H1 (cell line): ENCODE data around the gene CDK5. TPM values are rescaled to one million over a fixed set of nuclear protein-coding genes. Genes with fewer than 3 reads are reported as not detected.

Experiments used
- CTCF ChIA-PET: fragments of 300-600 bp; sonication (Branson Sonifier 250); formaldehyde crosslinking; loops from one replicate; lab custom pipeline; 2021; ENCODE audit not compliant: partially characterized antibody; lab: Charles Lee
- POLR2A ChIA-PET: fragments of 300-600 bp; sonication (Branson Sonifier 250); formaldehyde crosslinking; loops from one replicate; lab custom pipeline; 2021; ENCODE audit warnings: inconsistent platforms; ENCODE audit not compliant: partially characterized antibody; lab: Charles Lee
- DNase-seq, 2 experiments: peaks; one replicate each; pipeline versions ENCODE4 v3.0.0 to v3.0.0-alpha.2; 2010 to 2022; ENCODE audit warnings: low spot score in 2 of 2, low read depth in 1 of 2, mixed read lengths in 1 of 2
- FAIRE-seq: peaks from 2 replicates; lab custom pipeline; 2011; peaks lifted over from hg19 to GRCh38; lab: Jason Lieb, UNC
- H2AFZ ChIP-seq: 2 replicates; pipeline ENCODE4 v1.8.1; 2012; ENCODE audit warnings: low read length, inconsistent platforms
- H2AK5ac ChIP-seq: 2 replicates; pipeline ENCODE4 v1.6.1; 2013; ENCODE audit warnings: low read depth, low read length
- H2BK120ac ChIP-seq: replicated peaks from 2 replicates; pipeline ENCODE3; 2013; ENCODE audit warnings: low read depth, low read length, inconsistent platforms
- H2BK12ac ChIP-seq: 2 replicates; pipeline ENCODE4 v1.6.1; 2013; ENCODE audit warnings: low read depth, low read length
- H2BK15ac ChIP-seq: 2 replicates; pipeline ENCODE4 v1.6.1; 2013; ENCODE audit warnings: low read length
- H2BK20ac ChIP-seq: 2 replicates; pipeline ENCODE4 v1.6.1; 2013; ENCODE audit warnings: low read length
- H2BK5ac ChIP-seq: 2 replicates; pipeline ENCODE4 v1.6.1; 2013; ENCODE audit warnings: low read depth, low read length
- H3K14ac ChIP-seq: 2 replicates; pipeline ENCODE4 v1.6.1; 2013; ENCODE audit warnings: inconsistent platforms; ENCODE audit not compliant: insufficient read length
- H3K18ac ChIP-seq: 2 replicates; pipeline ENCODE4 v1.6.1; 2013; ENCODE audit warnings: low read length; ENCODE audit errors: extremely low read depth
- H3K23ac ChIP-seq: 2 replicates; pipeline ENCODE4 v1.6.1; 2013; ENCODE audit warnings: inconsistent platforms; ENCODE audit not compliant: insufficient read length
- H3K23me2 ChIP-seq: 2 replicates; pipeline ENCODE4 v1.6.1; 2013; ENCODE audit warnings: low read depth, low read length
- H3K27ac ChIP-seq: 2 replicates; pipeline ENCODE4 v1.6.1; 2011; ENCODE audit warnings: low read depth, low read length, inconsistent platforms
- H3K27me3 ChIP-seq, 4 experiments: replicated peaks in 1 of 4; 1 replicate in 1 of 4; 2 replicates in 3 of 4; pipeline versions ENCODE4 v1.6.1 to v1.8.1; 2011 to 2013; ENCODE audit warnings: low read length in 3 of 4, mild to moderate bottlenecking in 3 of 4, inconsistent platforms in 2 of 4, mixed read lengths in 2 of 4, moderate library complexity in 1 of 4; ENCODE audit not compliant: control insufficient read depth in 3 of 4, insufficient read depth in 3 of 4; ENCODE audit errors: extremely low read depth in 1 of 4
- H3K36me3 ChIP-seq, 4 experiments: 2 replicates each; pipeline versions ENCODE4 v1.6.1 to v1.8.1; 2011 to 2013; ENCODE audit warnings: mild to moderate bottlenecking in 4 of 4, low read length in 3 of 4, moderate library complexity in 2 of 4, control low read depth in 1 of 4, inconsistent platforms in 1 of 4; ENCODE audit not compliant: insufficient read depth in 4 of 4, control insufficient read depth in 2 of 4
- H3K4ac ChIP-seq: replicated peaks from 2 replicates; pipeline ENCODE3; 2013; ENCODE audit warnings: low read length, low read depth, mixed read lengths, inconsistent platforms; ENCODE audit not compliant: insufficient read length
- H3K4me1 ChIP-seq, 4 experiments: replicated peaks in 1 of 4; 1 replicate in 1 of 4; 2 replicates in 3 of 4; pipeline versions ENCODE4 v1.6.1 to v1.8.1; 2011 to 2013; ENCODE audit warnings: low read length in 3 of 4, inconsistent platforms in 2 of 4, mixed read lengths in 1 of 4; ENCODE audit not compliant: insufficient read depth in 4 of 4, control insufficient read depth in 3 of 4
- H3K4me2 ChIP-seq, 2 experiments: 2 replicates each; pipeline versions ENCODE4 v1.6.1 to v1.8.1; 2011 to 2013; ENCODE audit warnings: low read depth in 2 of 2, low read length in 2 of 2, control low read depth in 1 of 2, inconsistent platforms in 1 of 2, mild to moderate bottlenecking in 1 of 2; ENCODE audit not compliant: insufficient read depth in 1 of 2
- H3K4me3 ChIP-seq, 4 experiments: fragments of 200-600, 300-600 bp in 1 of 4; sonication (generic), shearing (Covaris generic), sonication (Bioruptor Twin) in 1 of 4; 2 replicates each; pipeline versions ENCODE4 v1.5.1 to v1.8.1; 2011 to 2016; ENCODE audit warnings: low read length in 4 of 4, low read depth in 3 of 4, control low read depth in 2 of 4, inconsistent platforms in 2 of 4, mild to moderate bottlenecking in 2 of 4, mixed read lengths in 1 of 4, moderate library complexity in 1 of 4; ENCODE audit not compliant: insufficient read depth in 2 of 4; ENCODE audit errors: extremely low read depth in 1 of 4
- H3K56ac ChIP-seq: replicated peaks from 2 replicates; pipeline ENCODE3; 2013; ENCODE audit warnings: low read depth, mild to moderate bottlenecking, mixed read lengths, low read length, inconsistent platforms; ENCODE audit not compliant: insufficient read length
- H3K79me1 ChIP-seq: 2 replicates; pipeline ENCODE4 v1.6.1; 2013; ENCODE audit warnings: low read depth, low read length, control low read depth
- H3K79me2 ChIP-seq, 2 experiments: 2 replicates each; pipeline versions ENCODE4 v1.6.1 to v1.8.1; 2012 to 2013; ENCODE audit warnings: low read length in 2 of 2, mild to moderate bottlenecking in 2 of 2, inconsistent platforms in 1 of 2; ENCODE audit not compliant: insufficient read depth in 2 of 2, control insufficient read depth in 1 of 2
- H3K9ac ChIP-seq, 4 experiments: replicated peaks in 1 of 4; 1 replicate in 1 of 4; 2 replicates in 3 of 4; pipeline versions ENCODE4 v1.6.1 to v1.8.1; 2011 to 2013; ENCODE audit warnings: low read depth in 3 of 4, low read length in 3 of 4, control low read depth in 2 of 4, mild to moderate bottlenecking in 2 of 4, moderate library complexity in 2 of 4, inconsistent platforms in 1 of 4; ENCODE audit errors: extremely low read depth in 1 of 4
- H3K9me3 ChIP-seq, 2 experiments: 2 replicates each; pipeline versions ENCODE4 v1.6.1 to v1.8.1; 2012 to 2013; ENCODE audit warnings: mild to moderate bottlenecking in 2 of 2, moderate library complexity in 2 of 2, control low read depth in 1 of 2, inconsistent platforms in 1 of 2, low read depth in 1 of 2, low read length in 1 of 2, mixed read lengths in 1 of 2; ENCODE audit not compliant: insufficient read depth in 2 of 2
- H4K20me1 ChIP-seq, 2 experiments: replicated peaks in 1 of 2; 2 replicates each; pipeline versions ENCODE3 to v1.8.1; 2011 to 2013; ENCODE audit warnings: inconsistent platforms in 2 of 2, low read length in 2 of 2, mild to moderate bottlenecking in 1 of 2; ENCODE audit not compliant: insufficient read depth in 2 of 2, control insufficient read depth in 1 of 2
- H4K5ac ChIP-seq: 2 replicates; pipeline ENCODE4 v1.6.1; 2013; ENCODE audit warnings: low read length, low read depth, mixed read lengths, inconsistent platforms; ENCODE audit not compliant: insufficient read length
- H4K8ac ChIP-seq: 2 replicates; pipeline ENCODE4 v1.8.0; 2013; ENCODE audit warnings: mild to moderate bottlenecking, moderate library complexity, low read length, inconsistent platforms; ENCODE audit not compliant: insufficient read depth; ENCODE audit errors: extremely low read depth
- H4K91ac ChIP-seq: replicated peaks from 2 replicates; pipeline ENCODE3; 2013; ENCODE audit warnings: low read length, mixed read lengths, inconsistent platforms; ENCODE audit not compliant: insufficient read length
- ASH2L ChIP-seq: fragments of 200-600, 300-600 bp; sonication (generic); IDR thresholded peaks from one replicate; pipeline ENCODE4 v1.7.1; 2017; ENCODE audit warnings: low read length
- BACH1 ChIP-seq: IDR thresholded peaks from 2 replicates; pipeline ENCODE4 v1.6.1; 2012; ENCODE audit warnings: low read length, improper control_type of control experiment
- BCL11A ChIP-seq, 2 experiments: IDR thresholded peaks; one replicate each; pipeline ENCODE4 v1.6.1; 2011; ENCODE audit warnings: low read depth in 2 of 2, low read length in 2 of 2, mild to moderate bottlenecking in 2 of 2
- BRCA1 ChIP-seq: IDR thresholded peaks from 2 replicates; pipeline ENCODE4 v1.6.1; 2012; ENCODE audit warnings: low read depth, low read length, improper control_type of control experiment
- CHD1 ChIP-seq: IDR thresholded peaks from 2 replicates; pipeline ENCODE4 v1.6.1; 2012; ENCODE audit warnings: low read depth, low read length, improper control_type of control experiment
- CHD2 ChIP-seq: IDR thresholded peaks from 2 replicates; pipeline ENCODE4 v1.6.1; 2012; ENCODE audit warnings: low read length, improper control_type of control experiment
- POLR2AphosphoS5 ChIP-seq: IDR thresholded peaks from 2 replicates; pipeline ENCODE4 v1.6.1; 2011; ENCODE audit warnings: low read depth, low read length
- SIRT6 ChIP-seq: IDR thresholded peaks from one replicate; pipeline ENCODE4 v1.7.1; 2012; ENCODE audit warnings: low read length, inconsistent platforms
- SP1 ChIP-seq: IDR thresholded peaks from 2 replicates; pipeline ENCODE4 v1.6.1; 2011; ENCODE audit warnings: low read depth, low read length
- SP2 ChIP-seq: IDR thresholded peaks from 2 replicates; pipeline ENCODE4 v1.6.1; 2012; ENCODE audit warnings: mild to moderate bottlenecking, low read length, inconsistent platforms
- TAF7 ChIP-seq: optimal IDR thresholded peaks from 2 replicates; pipeline ENCODE3; 2011; ENCODE audit warnings: low read depth, mild to moderate bottlenecking, inconsistent platforms, low read length, moderate library complexity, borderline replicate concordance
- TBP ChIP-seq: IDR thresholded peaks from 2 replicates; pipeline ENCODE4 v1.6.1; 2011; ENCODE audit warnings: low read depth, low read length, improper control_type of control experiment
- WGBS, 2 experiments: shearing (Covaris generic) in 1 of 2; methylation state at CpG; one replicate each; pipeline versions ENCODE4 v1.1.6 to v1.1.7; 2013 to 2015; ENCODE audit warnings: low lambda C conversion rate in 2 of 2, mixed read lengths in 2 of 2, inconsistent platforms in 1 of 2, low coverage in 1 of 2, missing lambda C conversion rate in 1 of 2; ENCODE audit not compliant: insufficient replicate concordance in 2 of 2, insufficient coverage in 1 of 2, insufficient read length in 1 of 2; ENCODE audit errors: extremely low coverage in 1 of 2, missing lambda C conversion rate in 1 of 2; 5-methylcytosine and 5-hydroxymethylcytosine counted together
- polyA plus RNA-seq, 7 experiments: library from polyadenylated mRNA; depleted of rRNA in 3 of 7; stranded (reverse) in 5 of 7; unstranded in 2 of 7; fragments of >200 nt in 5 of 7; fragments of 200-250 nt in 2 of 7; gene quantifications; 1 replicate in 5 of 7; 2 replicates in 1 of 7; 4 replicates in 1 of 7; pipeline versions ENCODE4 v1.2.1 to v1.2.3, GENCODE V29; 2011 to 2013; ENCODE audit warnings: missing spikeins in 2 of 7, mixed read lengths in 2 of 7
- total RNA-seq: library from RNA; stranded (reverse); fragmentation: NEBNext Ultra II Directional; extraction: Animal tissue kit (Norgen Biotek cat#: 25700); gene quantifications from 2 replicates; pipeline ENCODE4 v1.2.1, GENCODE V29; 2021

CDK5 gene
- total and polyA plus RNA-seq, 2 of the 8 experiments (the other 6 are each of a cell fraction or from before 2014, with no cell fraction given) = 22.8 to 37.2 TPM

DNA sequence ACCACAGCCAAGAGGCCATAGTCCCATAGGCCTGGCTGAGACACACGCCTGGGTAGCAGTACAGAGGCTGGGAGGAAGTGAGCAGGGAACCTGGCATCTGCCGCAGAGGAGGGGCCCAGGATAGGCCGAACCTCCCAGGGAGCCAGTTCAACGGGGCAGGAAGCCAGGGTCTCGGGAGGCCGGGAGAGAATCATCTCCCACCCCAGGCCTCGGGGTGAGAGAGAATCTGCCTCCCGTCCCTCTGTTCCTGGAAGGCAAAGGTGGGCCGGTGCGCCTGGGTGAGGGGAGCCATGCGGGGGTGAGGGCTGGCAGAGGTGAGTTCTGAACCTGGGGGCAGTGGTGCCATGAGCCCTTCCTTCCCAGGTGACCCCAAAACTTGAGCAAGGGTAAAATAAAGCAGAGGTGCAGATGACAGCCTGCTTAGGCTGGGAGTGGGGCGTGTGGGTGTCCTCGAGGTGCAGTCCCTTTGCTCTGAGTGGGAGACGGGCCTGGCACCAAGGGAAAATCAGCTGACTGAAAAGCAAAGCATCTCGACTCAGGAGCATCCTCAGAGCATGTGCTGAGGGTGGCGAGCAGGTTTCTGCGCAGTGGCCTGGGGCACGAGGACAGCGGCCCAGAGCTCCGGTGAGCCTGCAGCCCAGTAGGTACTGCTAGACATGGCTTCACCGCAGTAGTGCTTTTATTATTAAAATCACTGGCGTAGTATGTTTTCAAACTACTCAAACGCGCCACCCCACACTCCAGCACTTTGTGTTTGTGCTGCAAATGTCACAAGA is 44.1 kb upstream of the CDK5 start:
- Histone ChIP-seq H3K9ac (0 out of 7 replicates have a peak overlapping the region, but pooled peaks of 1 of the 4 experiments have one; percentile 11), H3K9me3 (no peaks in the 10 kb centered on the region), H2BK120ac (no peak overlapping the region), H3K27ac (no peak overlapping the region), H2AFZ (no peak overlapping the region), H3K56ac (no peak overlapping the region), H3K27me3 (no peaks in the 10 kb centered on the region), H3K79me1 (peaks cover 12% of the 10 kb centered on the region), H3K36me3 (no peaks in the 10 kb centered on the region), H3K18ac (no peak overlapping the region), H2BK12ac (peak overlapping the region; percentile 71; the same call in 1 of the 2 replicates), H3K23ac (no peak overlapping the region), H2BK5ac (peak overlapping the region; percentile 16; the same call in 1 of the 2 replicates), H3K4me2 (no peak overlapping the region), H2BK20ac (no peak overlapping the region), H4K20me1 (peaks cover 6 to 28% of the 10 kb centered on the region in 2 experiments), H4K8ac (no peak overlapping the region), H2AK5ac (0 out of 2 replicates have a peak overlapping the region, but pooled peaks have one; percentile 53), H2BK15ac (no peak overlapping the region; the same call in 1 of the 2 replicates), H3K14ac (no peak overlapping the region), H3K79me2 (peaks cover 0 to 47% of the 10 kb centered on the region in 2 experiments; a peak in 2 of 4 replicates), H3K4me1 (peaks cover 2 to 31% (median 16%) of the 10 kb centered on the region in 4 experiments), H4K5ac (no peak overlapping the region), H3K4ac (no peak overlapping the region), H4K91ac (no peak overlapping the region), H3K4me3 (no peak overlapping the region), H3K23me2 (no peaks in the 10 kb centered on the region; the same call in 1 of the 2 replicates)
- DNase-seq (no peak), FAIRE-seq (no peak)
- POLR2A ChIA-PET = interaction anchor here (1.2 to 1.4 kb wide), 2 partner anchors 39 to 65 kb away, joined by 3 read pairs; no protein-coding TSS in a partner anchor
- no peak for TF ChIP-seq POLR2AphosphoS5
- no peak for TF ChIP-seq CHD2
- no peak for TF ChIP-seq TAF7
- no peak for TF ChIP-seq BRCA1
- no peak for TF ChIP-seq CHD1
- TF ChIP-seq BCL11A (IDR thresholded peaks at IDR 0.05; ENCODE audit: low read depth in 2 of 2, low read length in 2 of 2) = no peak
- TF ChIP-seq BACH1 = no peak
- no peak for TF ChIP-seq TBP
- TF ChIP-seq SIRT6 = no peak
- TF ChIP-seq SP1 = no peak
- TF ChIP-seq SP2 = no peak
- no peak for TF ChIP-seq ASH2L
- WGBS, 2 experiments = 82% methylated on average over 24 of the region's 24 CpGs; no CpG with 5 or more reads in 1 of the 2 experiments
- CTCF ChIA-PET = interaction anchor here (0.6 to 22.4 kb wide), 6 partner anchors 10 to 68 kb away, joined by 3 to 448 read pairs (median 5); partner anchors contain the start of genes AGAP3 and TMUB1
